ENCODE measurements around the gene NARS2. TPM values are rescaled to one million over a fixed set of nuclear protein-coding genes. Genes with fewer than 3 reads are reported as not detected.

The NARS2 gene
- total and polyA plus RNA-seq, 9 of the 15 experiments (the other 6 are each of a cell fraction or from before 2014, with no cell fraction given) = 26.8 to 48.0 (median 34.2) TPM

GRCh38 chr11:78444726-78445125, 129.9 kb downstream of the NARS2 start (continued):
- TF ChIP-seq EWSR1 (IDR thresholded peaks at IDR 0.05; ENCODE audit: borderline replicate concordance, low read depth, partially characterized antibody) = no peak

GRCh38 chr11:78441956-78442355, 132.7 kb downstream of the NARS2 start:
- BruUV-seq (replicated peaks) = no TSS peak
- TF ChIP-seq DNMT1 (IDR thresholded peaks at IDR 0.05) = no peak
- no peak for TF ChIP-seq FOXP1 (CRISPR knock-in tag; IDR thresholded peaks at IDR 0.05)
- TF ChIP-seq KAT2B (IDR thresholded peaks at IDR 0.05; ENCODE audit: low read depth, low read length) = no peak
- TF ChIP-seq EGR1 (conservative IDR thresholded peaks at IDR 0.05) = no peak
- no peak for TF ChIP-seq ZNF518B (CRISPR knock-in tag; IDR thresholded peaks at IDR 0.05)
- no peak for TF ChIP-seq BACH1 (tag; IDR thresholded peaks at IDR 0.05)
- no peak for TF ChIP-seq NCOA2 (IDR thresholded peaks at IDR 0.05; ENCODE audit: partially characterized antibody in 2 of 2)
- no peak for TF ChIP-seq SRSF7 (optimal IDR thresholded peaks at IDR 0.05; ENCODE audit: low read depth, low read length)
- TF ChIP-seq SREBF1 (IDR thresholded peaks at IDR 0.05; ENCODE audit: borderline replicate concordance, low read depth, low read length) = no peak
- no peak for TF ChIP-seq CBX8 (IDR thresholded peaks at IDR 0.05; ENCODE audit: borderline replicate concordance, extremely low read depth, low read depth, low read length, poor library complexity, severe bottlenecking)
- TF ChIP-seq FIP1L1 (IDR thresholded peaks at IDR 0.05; ENCODE audit: low read depth, low read length, poor library complexity, severe bottlenecking) = no peak
- TF ChIP-seq ETS1 (conservative IDR thresholded peaks at IDR 0.05; ENCODE audit: control insufficient read depth, low read depth, low read length) = no peak
- TF ChIP-seq ZKSCAN1 (IDR thresholded peaks at IDR 0.05; ENCODE audit: low read depth, low read length) = no peak
- TF ChIP-seq KAT8 (IDR thresholded peaks at IDR 0.05; ENCODE audit: low read depth) = no peak
- TF ChIP-seq EHMT2 (IDR thresholded peaks at IDR 0.05) = no peak
- TF ChIP-seq KLF6 (CRISPR knock-in tag; IDR thresholded peaks at IDR 0.05; ENCODE audit: borderline replicate concordance) = no peak
- TF ChIP-seq MBD2 (IDR thresholded peaks at IDR 0.05; ENCODE audit: borderline replicate concordance, low read depth) = no peak
- TF ChIP-seq CREM (IDR thresholded peaks at IDR 0.05; ENCODE audit: low read depth) = no peak

More at GRCh38 chr11:78441956-78442355, 132.7 kb downstream of the NARS2 start:
- FAIRE-seq (no peak), ATAC-seq (no peak), DNase-seq (ENCODE audit: extremely low read depth in 1 of 4, low spot score in 3 of 4) (no peak)
- ChIA-PET CTCF (ENCODE audit: low intra/inter-chr PET ratio) (no interaction called here), POLR2A (no interaction called here)
- Histone ChIP-seq H3K27ac (ENCODE audit: extremely low read depth, low read depth, low read length) (no peak overlapping the region), H3K4me3 (no peak overlapping the region), H3K4me2 (ENCODE audit: insufficient read depth, low read length) (no peak overlapping the region), H3K79me2 (ENCODE audit: control insufficient read depth, insufficient read depth, low read length) (no peaks in the 10 kb centered on the region), H4K20me1 (replicated peaks; ENCODE audit: control insufficient read depth, insufficient read depth, low read length) (no peaks in the 10 kb centered on the region), H3K9me3 (replicated peaks; ENCODE audit: control insufficient read depth, insufficient read depth, low read depth, low read length) (no peaks in the 10 kb centered on the region), H3K4me1 (replicated peaks in 1 of 2; ENCODE audit: control insufficient read depth in 2 of 2, insufficient read depth in 2 of 2, low read length in 2 of 2) (0 out of 5 replicates have a peak, but pooled peaks cover 2 to 6% of the 10 kb centered on the region in 2 experiments), H3K9ac (ENCODE audit: insufficient read depth in 1 of 2, low read depth in 2 of 2, low read length in 2 of 2) (no peak overlapping the region), H2AFZ (ENCODE audit: low read depth, low read length) (no peak overlapping the region), H3K36me3 (ENCODE audit: control insufficient read depth, insufficient read depth, low read length) (peaks cover 25% of the 10 kb centered on the region), H3K9me1 (ENCODE audit: control insufficient read depth, insufficient read depth, low read length) (no peaks in the 10 kb centered on the region), H3K27me3 (ENCODE audit: control insufficient read depth in 2 of 2, insufficient read depth in 2 of 2, low read length in 2 of 2) (no peaks in the 10 kb centered on the region)
- intact Hi-C loops (cut with micrococcal nuclease) (no loop called here), in situ Hi-C loops (cut with MboI) (no loop called here)
- WGBS (ENCODE audit: insufficient coverage, low coverage, missing lambda C conversion rate) = 93% methylated on average over 4 of the region's 4 CpGs

All from K562 (cell line).